ENCODE measurements around the gene KLK11.

Gene KLK11

DNA sequence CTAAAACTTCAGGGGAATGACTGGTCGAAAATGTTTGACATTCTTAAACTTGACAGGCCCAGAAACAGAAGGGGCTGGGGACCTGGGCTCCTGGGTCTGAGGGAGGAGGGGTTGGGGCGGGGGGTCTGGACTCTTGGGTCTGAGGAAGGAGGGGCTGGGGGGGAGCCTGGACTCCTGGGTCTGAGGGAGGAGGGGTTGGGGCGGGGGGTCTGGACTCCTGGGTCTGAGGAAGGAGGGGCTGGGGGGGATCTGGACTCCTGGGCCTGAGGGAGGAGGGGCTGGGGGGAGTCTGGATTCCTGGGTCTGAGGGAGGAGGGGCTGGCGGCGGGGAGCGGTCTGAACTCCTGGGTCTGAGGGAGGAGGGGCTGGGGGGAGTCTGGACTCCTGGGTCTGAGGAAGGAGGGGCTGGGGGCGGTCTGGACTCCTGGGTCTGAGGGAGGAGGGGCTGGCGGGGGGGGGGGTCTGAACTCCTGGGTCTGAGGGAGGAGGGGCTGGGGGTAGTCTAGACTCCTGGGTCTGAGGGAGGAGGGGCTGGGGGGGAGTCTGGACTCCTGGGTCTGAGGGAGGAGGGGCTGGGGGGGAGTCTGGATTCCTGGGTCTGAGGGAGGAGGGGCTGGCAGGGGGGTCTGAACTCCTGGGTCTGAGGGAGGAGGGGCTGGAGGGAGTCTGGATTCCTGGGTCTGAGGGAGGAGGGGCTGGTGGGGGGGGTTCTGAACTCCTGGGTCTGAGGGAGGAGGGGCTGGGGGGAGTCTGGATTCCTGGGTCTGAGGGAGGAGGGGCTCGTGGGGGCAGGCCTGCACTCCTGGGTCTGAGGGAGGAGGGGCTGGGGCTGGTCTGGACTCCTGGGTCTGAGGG is 51.5 kb downstream of the KLK11 start:
- TF ChIP-seq, protein P1, sequence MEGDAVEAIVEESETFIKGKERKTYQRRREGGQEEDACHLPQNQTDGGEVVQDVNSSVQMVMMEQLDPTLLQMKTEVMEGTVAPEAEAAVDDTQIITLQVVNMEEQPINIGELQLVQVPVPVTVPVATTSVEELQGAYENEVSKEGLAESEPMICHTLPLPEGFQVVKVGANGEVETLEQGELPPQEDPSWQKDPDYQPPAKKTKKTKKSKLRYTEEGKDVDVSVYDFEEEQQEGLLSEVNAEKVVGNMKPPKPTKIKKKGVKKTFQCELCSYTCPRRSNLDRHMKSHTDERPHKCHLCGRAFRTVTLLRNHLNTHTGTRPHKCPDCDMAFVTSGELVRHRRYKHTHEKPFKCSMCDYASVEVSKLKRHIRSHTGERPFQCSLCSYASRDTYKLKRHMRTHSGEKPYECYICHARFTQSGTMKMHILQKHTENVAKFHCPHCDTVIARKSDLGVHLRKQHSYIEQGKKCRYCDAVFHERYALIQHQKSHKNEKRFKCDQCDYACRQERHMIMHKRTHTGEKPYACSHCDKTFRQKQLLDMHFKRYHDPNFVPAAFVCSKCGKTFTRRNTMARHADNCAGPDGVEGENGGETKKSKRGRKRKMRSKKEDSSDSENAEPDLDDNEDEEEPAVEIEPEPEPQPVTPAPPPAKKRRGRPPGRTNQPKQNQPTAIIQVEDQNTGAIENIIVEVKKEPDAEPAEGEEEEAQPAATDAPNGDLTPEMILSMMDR (conservative IDR thresholded peaks at IDR 0.05; ENCODE audit: low read length), result no peak
- DNase-seq (ENCODE audit: low read depth), result no peak
- no peak overlapping the region for H3K4me3 ChIP-seq (ENCODE audit: low read length)

GRCh38 chr19:50972795-50973376 is 53.5 kb downstream of the KLK11 start:
- TF ChIP-seq, protein P1 (conservative IDR thresholded peaks at IDR 0.05; ENCODE audit: low read length), result no peak
- DNase-seq (ENCODE audit: low read depth), result no peak
- H3K4me3 ChIP-seq (ENCODE audit: low read length), result no peak overlapping the region
